Activated T-cell treated with anti-CD3 and anti-CD28 coated beads, Interleukin-2, amount 50 U/mL, for 72 hours (primary cell): ENCODE measurements around the gene CCNA2. TPM values are rescaled to one million over a fixed set of nuclear protein-coding genes. Genes with fewer than 3 reads are reported as not detected.
A peak's percentile ranks its signal among the peaks of the same experiment; 100 is the strongest.

Source experiments
- ATAC-seq, 2 donors: fragments of 150-1000 bp; cut with Tn5 transposase; replicated peaks in 1 of 2; 2 replicates each; pipeline ENCODE4 v1.10.0; 2021; ENCODE audit warnings: moderate library complexity in 2 of 2, mild to moderate bottlenecking in 1 of 2
- DNase-seq, 2 donors: peaks; one replicate each; pipeline ENCODE4 v3.0.0; 2021 to 2022; ENCODE audit warnings: mixed read lengths in 1 of 2
- H3K27ac Mint-ChIP-seq: one replicate; pipeline ENCODE4 v1.8.0; 2022; ENCODE audit warnings: mild to moderate bottlenecking, moderate library complexity, mixed read lengths
- H3K27me3 Mint-ChIP-seq: one replicate; pipeline ENCODE4 v1.8.0; 2022; ENCODE audit warnings: low read depth, mixed read lengths
- H3K36me3 Mint-ChIP-seq, 2 donors: one replicate each; pipeline ENCODE4 v1.8.0; 2022; ENCODE audit warnings: mixed read lengths in 2 of 2, mild to moderate bottlenecking in 1 of 2; ENCODE audit not compliant: insufficient read depth in 2 of 2
- H3K4me1 Mint-ChIP-seq: one replicate; pipeline ENCODE4 v1.8.0; 2022; ENCODE audit warnings: low read depth, mixed read lengths
- H3K4me3 Mint-ChIP-seq, 2 donors: one replicate each; pipeline ENCODE4 v1.8.0; 2022; ENCODE audit warnings: mild to moderate bottlenecking in 2 of 2, mixed read lengths in 2 of 2, moderate library complexity in 2 of 2
- H3K9me3 Mint-ChIP-seq, 2 donors: one replicate each; pipeline ENCODE4 v1.8.0; 2022; ENCODE audit warnings: mixed read lengths in 2 of 2
- total RNA-seq, 2 donors: library from RNA; stranded (reverse); gene quantifications; one replicate each; pipeline ENCODE4 v1.2.3, GENCODE V29; 2022

Gene CCNA2
- total RNA-seq: 10 to 100 TPM; 69.0 to 74.8 TPM

GRCh38 chr4:121823505-121824170 lies at the start of gene CCNA2:
Gene CCNA2 (minus strand): TSS chr4:121823883. CDS start chr4:121823628, 255 bp downstream.
- Mint-ChIP-seq H3K27ac (peak within 1 kb of the TSS; percentile 89), H3K4me3 (peak within 1 kb of the TSS; percentile 95 to 97), H3K36me3 (peaks cover 5 to 22% of the 10 kb centered on the region in 2 donors), H3K4me1 (peaks cover 27% of the 10 kb centered on the region), H3K27me3 (no peaks in the 10 kb centered on the region), H3K9me3 (no peaks in the 10 kb centered on the region)
- ATAC-seq (peak; percentile 96 to 97), DNase-seq (peak; percentile 95 to 97)

GRCh38 chr4:121869841-121870822 lies 46.4 kb upstream of the CCNA2 start, which contains the start of gene BBS7:
Gene BBS7 (minus strand): TSS chr4:121870474. CDS start chr4:121870313, 161 bp downstream.
- Mint-ChIP-seq H3K4me1 (peaks cover 25% of the 10 kb centered on the region), H3K27ac (peak within 1 kb of the TSS; percentile 74), H3K36me3 (peaks cover 4 to 18% of the 10 kb centered on the region in 2 donors), H3K9me3 (peaks cover 0 to 2% of the 10 kb centered on the region in 2 donors), H3K27me3 (peaks cover 15% of the 10 kb centered on the region), H3K4me3 (peak within 1 kb of the TSS; percentile 86 to 98)
- DNase-seq (peak; percentile 96 to 98), ATAC-seq (peak; percentile 98 to 99)

- H3K36me3 Mint-ChIP-seq: peaks cover 4 to 16% of the 10 kb centered on the region in 2 donors
- ATAC-seq (no peak), DNase-seq (no peak)
- H3K9me3 Mint-ChIP-seq: peaks cover 0 to 2% of the 10 kb centered on the region in 2 donors
- no peaks in the 10 kb centered on the region for H3K27me3 Mint-ChIP-seq
- H3K4me1 Mint-ChIP-seq: peaks cover 16% of the 10 kb centered on the region
- H3K27ac Mint-ChIP-seq: no peak overlapping the region
- no peak overlapping the region for H3K4me3 Mint-ChIP-seq
These were observed 40.1 kb upstream of the CCNA2 start for GRCh38 chr4:121863799-121864198.

GRCh38 chr4:121861426-121861825 lies 37.7 kb upstream of the CCNA2 start:
- Mint-ChIP-seq H3K27ac (no peak overlapping the region), H3K4me1 (peaks cover 13% of the 10 kb centered on the region), H3K9me3 (no peaks in the 10 kb centered on the region), H3K27me3 (no peaks in the 10 kb centered on the region), H3K4me3 (no peak overlapping the region), H3K36me3 (peaks cover 2 to 6% of the 10 kb centered on the region in 2 donors)
- ATAC-seq (no peak), DNase-seq (no peak)

- Mint-ChIP-seq H3K27ac (no peak overlapping the region), H3K9me3 (no peaks in the 10 kb centered on the region), H3K36me3 (no peaks in the 10 kb centered on the region), H3K27me3 (no peaks in the 10 kb centered on the region), H3K4me3 (no peak overlapping the region), H3K4me1 (peaks cover 13% of the 10 kb centered on the region)
- no peak for DNase-seq
- ATAC-seq: no peak
These were observed 36.4 kb upstream of the CCNA2 start for GRCh38 chr4:121860121-121860520.

GRCh38 chr4:121851354-121851753 lies 27.7 kb upstream of the CCNA2 start:
- H3K4me1 Mint-ChIP-seq: no peaks in the 10 kb centered on the region
- H3K4me3 Mint-ChIP-seq: no peak overlapping the region
- ATAC-seq (no peak), DNase-seq (no peak)
- no peaks in the 10 kb centered on the region for H3K9me3 Mint-ChIP-seq
- H3K27me3 Mint-ChIP-seq: no peaks in the 10 kb centered on the region
- no peaks in the 10 kb centered on the region for H3K36me3 Mint-ChIP-seq
- H3K27ac Mint-ChIP-seq: peak overlapping the region; percentile 0

GRCh38 chr4:121846662-121847061 lies 23.0 kb upstream of the CCNA2 start:
- H3K9me3 Mint-ChIP-seq: no peaks in the 10 kb centered on the region
- no peak for DNase-seq
- H3K27ac Mint-ChIP-seq: no peak overlapping the region
- no peaks in the 10 kb centered on the region for H3K27me3 Mint-ChIP-seq
- no peaks in the 10 kb centered on the region for H3K4me1 Mint-ChIP-seq
- H3K36me3 Mint-ChIP-seq: peaks cover 1 to 7% of the 10 kb centered on the region in 2 donors
- H3K4me3 Mint-ChIP-seq: no peak overlapping the region
- ATAC-seq: peak in 1 of 2 donors; percentile 74

GRCh38 chr4:121842862-121843261 lies 19.2 kb upstream of the CCNA2 start:
- DNase-seq (no peak), ATAC-seq (no peak)
- Mint-ChIP-seq H3K27me3 (no peaks in the 10 kb centered on the region), H3K4me1 (no peaks in the 10 kb centered on the region), H3K36me3 (peaks cover 8 to 9% of the 10 kb centered on the region in 2 donors), H3K4me3 (no peak overlapping the region), H3K9me3 (peaks cover 0 to 2% of the 10 kb centered on the region in 2 donors), H3K27ac (no peak overlapping the region)

- Mint-ChIP-seq H3K4me1 (no peaks in the 10 kb centered on the region), H3K9me3 (peaks cover 0 to 2% of the 10 kb centered on the region in 2 donors), H3K27me3 (no peaks in the 10 kb centered on the region), H3K4me3 (no peak overlapping the region), H3K27ac (no peak overlapping the region), H3K36me3 (peaks cover 5 to 9% of the 10 kb centered on the region in 2 donors)
- DNase-seq (no peak), ATAC-seq (no peak)
These were observed 14.5 kb upstream of the CCNA2 start for GRCh38 chr4:121838136-121838535.

GRCh38 chr4:121829511-121829910 lies 5.8 kb upstream of the CCNA2 start:
- Mint-ChIP-seq H3K27ac (no peak overlapping the region), H3K4me1 (no peaks in the 10 kb centered on the region), H3K27me3 (no peaks in the 10 kb centered on the region), H3K36me3 (peaks cover 0 to 2% of the 10 kb centered on the region in 2 donors), H3K9me3 (no peaks in the 10 kb centered on the region), H3K4me3 (no peak overlapping the region)
- no peak for ATAC-seq
- no peak for DNase-seq

GRCh38 chr4:121827853-121828252 lies 4.2 kb upstream of the CCNA2 start:
- H3K9me3 Mint-ChIP-seq: no peaks in the 10 kb centered on the region
- peaks cover 3 to 4% of the 10 kb centered on the region in 2 donors for H3K36me3 Mint-ChIP-seq
- no peak overlapping the region for H3K27ac Mint-ChIP-seq
- H3K4me3 Mint-ChIP-seq: no peak overlapping the region
- H3K4me1 Mint-ChIP-seq: peaks cover 8% of the 10 kb centered on the region
- H3K27me3 Mint-ChIP-seq: no peaks in the 10 kb centered on the region
- ATAC-seq (no peak), DNase-seq (no peak)

GRCh38 chr4:121824950-121825349 lies 1.3 kb upstream of the CCNA2 start:
- Mint-ChIP-seq H3K27me3 (no peaks in the 10 kb centered on the region), H3K9me3 (no peaks in the 10 kb centered on the region), H3K4me1 (peaks cover 20% of the 10 kb centered on the region), H3K27ac (no peak overlapping the region), H3K36me3 (peaks cover 3 to 13% of the 10 kb centered on the region in 2 donors), H3K4me3 (peak overlapping the region in 1 of 2 donors; percentile 49)
- DNase-seq (no peak), ATAC-seq (no peak)

GRCh38 chr4:121824171-121824527 lies 466 bp upstream of the CCNA2 start:
- DNase-seq (no peak), ATAC-seq (no peak)
- Mint-ChIP-seq H3K4me3 (peak overlapping the region; percentile 95 to 97), H3K36me3 (peaks cover 3 to 17% of the 10 kb centered on the region in 2 donors), H3K27me3 (no peaks in the 10 kb centered on the region), H3K9me3 (no peaks in the 10 kb centered on the region), H3K27ac (peak overlapping the region; percentile 89), H3K4me1 (peaks cover 23% of the 10 kb centered on the region)
